Panc1 (cell line): ENCODE measurements around the gene ZFP28. TPM values are rescaled to one million over a fixed set of nuclear protein-coding genes. Genes with fewer than 3 reads are reported as not detected.

ENCODE experiments used
- ATAC-seq: fragments of 200-7000 bp; cut with Tn5 transposase; 2 replicates; pipeline ENCODE4 v1.9.1; 2020; ENCODE audit warnings: mild to moderate bottlenecking, moderate library complexity
- BruUV-seq: library from RNA; stranded (reverse); fragments of 400-500 nt; replicated peaks from 2 replicates; lab custom pipeline; 2021; lab: Mats Ljungman, UMichigan
- CTCF ChIA-PET: fragments of 300-600 bp; sonication (Branson Sonifier 250); formaldehyde crosslinking; loops from one replicate; lab custom pipeline; 2022; ENCODE audit warnings: antibody characterized with exemption; lab: Charles Lee
- POLR2A ChIA-PET: fragments of 300-600 bp; sonication (Branson Sonifier 250); formaldehyde crosslinking; loops from one replicate; lab custom pipeline; 2022; ENCODE audit warnings: antibody characterized with exemption; lab: Charles Lee
- DNase-seq: peaks from one replicate; pipeline ENCODE4 v3.0.0-alpha.2; 2010; ENCODE audit warnings: low read depth, low spot score
- H3K27ac ChIP-seq: 2 replicates; pipeline ENCODE4 v1.5.1; 2011; ENCODE audit warnings: mild to moderate bottlenecking, low read length, inconsistent platforms
- H3K27me3 ChIP-seq: fragments of 200-500 bp; sonication (Bioruptor generic); 2 replicates; pipeline ENCODE4 v1.6.0; 2014; ENCODE audit warnings: low read length, inconsistent platforms; ENCODE audit not compliant: control insufficient read depth, insufficient read depth
- H3K36me3 ChIP-seq: fragments of 200-500 bp; sonication (Bioruptor generic); 2 replicates; pipeline ENCODE4 v1.5.1; 2014; ENCODE audit warnings: inconsistent platforms, mild to moderate bottlenecking, low read length, moderate library complexity; ENCODE audit not compliant: control insufficient read depth, insufficient read depth
- H3K4me1 ChIP-seq: 2 replicates; pipeline ENCODE4 v1.5.1; 2011; ENCODE audit warnings: inconsistent platforms, mild to moderate bottlenecking, low read length, moderate library complexity; ENCODE audit not compliant: control insufficient read depth, insufficient read depth
- H3K4me3 ChIP-seq, 2 experiments: 2 replicates each; pipeline ENCODE4 v1.5.1; 2011 to 2012; ENCODE audit warnings: low read depth in 2 of 2, low read length in 2 of 2, mild to moderate bottlenecking in 2 of 2, inconsistent platforms in 1 of 2, moderate library complexity in 1 of 2
- H3K9me3 ChIP-seq: fragments of 200-500 bp; sonication (Bioruptor generic); 2 replicates; pipeline ENCODE4 v1.5.1; 2014; ENCODE audit warnings: low read depth, mild to moderate bottlenecking, inconsistent platforms, low read length, moderate library complexity; ENCODE audit not compliant: control insufficient read depth, insufficient read depth
- POLR2AphosphoS5 ChIP-seq: IDR thresholded peaks from 2 replicates; pipeline ENCODE4 v1.6.1; 2012; ENCODE audit warnings: mild to moderate bottlenecking, low read depth, low read length, moderate library complexity
- SIN3A ChIP-seq: IDR thresholded peaks from 2 replicates; pipeline ENCODE4 v1.6.1; 2012; ENCODE audit warnings: low read depth, mild to moderate bottlenecking, low read length, moderate library complexity, borderline replicate concordance; ENCODE audit not compliant: insufficient read depth
- TCF7L2 ChIP-seq: IDR thresholded peaks from 2 replicates; pipeline ENCODE4 v1.6.1; 2011; ENCODE audit warnings: mild to moderate bottlenecking, low read depth, low read length, inconsistent platforms
- in situ Hi-C: cut with HindIII; loops from 2 replicates; pipeline ENCODE4 v1.10.0; 2016; ENCODE audit warnings: low sequenced_read_pairs, low pct_unique_long_range_greater_than_20kb
- intact Hi-C: fragments of 100-400 bp; cut with micrococcal nuclease; formaldehyde crosslinking; loops from one replicate; pipeline ENCODE4 v1.10.0; 2022; ENCODE audit not compliant: unreplicated experiment
- total RNA-seq: library from RNA; stranded (reverse); gene quantifications from one replicate; pipeline ENCODE4 v1.2.1, GENCODE V29; 2021; ENCODE audit not compliant: unreplicated experiment
- TF ChIP-seq, protein P1 (sequence below): fragments of 450-650 bp; IDR thresholded peaks from 2 replicates; pipeline ENCODE4 v1.5.1; 2017; ENCODE audit warnings: mild to moderate bottlenecking
- TF ChIP-seq, protein P2 (sequence below), 2 experiments: IDR thresholded peaks; 2 replicates each; pipeline ENCODE4 v1.6.1; 2011 to 2012; ENCODE audit warnings: low read depth in 2 of 2, control low read depth in 1 of 2, low read length in 1 of 2, mild to moderate bottlenecking in 1 of 2, moderate library complexity in 1 of 2; ENCODE audit not compliant: insufficient read depth in 1 of 2

Gene ZFP28
- total RNA-seq, 1 experiment from 2014 or later = not detected

DNA sequence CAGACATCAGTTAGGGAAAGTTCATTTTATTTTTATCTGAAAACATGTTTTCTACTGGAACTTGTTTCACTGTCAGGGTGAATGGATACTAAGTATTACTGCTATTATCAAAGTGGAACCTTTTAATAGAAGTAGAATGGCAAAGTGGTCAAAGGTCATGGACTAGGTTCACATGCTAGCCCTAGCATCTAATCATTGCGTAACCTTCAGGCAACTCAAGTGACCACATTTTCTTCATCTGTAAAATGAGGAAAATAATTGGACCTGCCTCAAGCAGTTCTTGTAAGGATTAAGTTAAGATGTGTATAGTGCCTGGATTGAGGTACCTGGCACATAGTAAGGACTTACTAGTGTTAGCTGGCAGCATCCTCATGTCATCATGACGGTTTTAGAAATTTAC is 5.0 kb downstream of the ZFP28 start:
- in situ Hi-C loops (no loop called here), intact Hi-C loops (no loop called here)
- H3K27ac ChIP-seq = no peak overlapping the region
- H3K36me3 ChIP-seq = no peaks in the 10 kb centered on the region
- ChIA-PET CTCF (no interaction called here), POLR2A (no interaction called here)
- BruUV-seq = no TSS peak
- TF ChIP-seq TCF7L2 = no peak
- TF ChIP-seq, protein P1, sequence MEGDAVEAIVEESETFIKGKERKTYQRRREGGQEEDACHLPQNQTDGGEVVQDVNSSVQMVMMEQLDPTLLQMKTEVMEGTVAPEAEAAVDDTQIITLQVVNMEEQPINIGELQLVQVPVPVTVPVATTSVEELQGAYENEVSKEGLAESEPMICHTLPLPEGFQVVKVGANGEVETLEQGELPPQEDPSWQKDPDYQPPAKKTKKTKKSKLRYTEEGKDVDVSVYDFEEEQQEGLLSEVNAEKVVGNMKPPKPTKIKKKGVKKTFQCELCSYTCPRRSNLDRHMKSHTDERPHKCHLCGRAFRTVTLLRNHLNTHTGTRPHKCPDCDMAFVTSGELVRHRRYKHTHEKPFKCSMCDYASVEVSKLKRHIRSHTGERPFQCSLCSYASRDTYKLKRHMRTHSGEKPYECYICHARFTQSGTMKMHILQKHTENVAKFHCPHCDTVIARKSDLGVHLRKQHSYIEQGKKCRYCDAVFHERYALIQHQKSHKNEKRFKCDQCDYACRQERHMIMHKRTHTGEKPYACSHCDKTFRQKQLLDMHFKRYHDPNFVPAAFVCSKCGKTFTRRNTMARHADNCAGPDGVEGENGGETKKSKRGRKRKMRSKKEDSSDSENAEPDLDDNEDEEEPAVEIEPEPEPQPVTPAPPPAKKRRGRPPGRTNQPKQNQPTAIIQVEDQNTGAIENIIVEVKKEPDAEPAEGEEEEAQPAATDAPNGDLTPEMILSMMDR = no peak
- TF ChIP-seq POLR2AphosphoS5 = no peak
- TF ChIP-seq, protein P2, sequence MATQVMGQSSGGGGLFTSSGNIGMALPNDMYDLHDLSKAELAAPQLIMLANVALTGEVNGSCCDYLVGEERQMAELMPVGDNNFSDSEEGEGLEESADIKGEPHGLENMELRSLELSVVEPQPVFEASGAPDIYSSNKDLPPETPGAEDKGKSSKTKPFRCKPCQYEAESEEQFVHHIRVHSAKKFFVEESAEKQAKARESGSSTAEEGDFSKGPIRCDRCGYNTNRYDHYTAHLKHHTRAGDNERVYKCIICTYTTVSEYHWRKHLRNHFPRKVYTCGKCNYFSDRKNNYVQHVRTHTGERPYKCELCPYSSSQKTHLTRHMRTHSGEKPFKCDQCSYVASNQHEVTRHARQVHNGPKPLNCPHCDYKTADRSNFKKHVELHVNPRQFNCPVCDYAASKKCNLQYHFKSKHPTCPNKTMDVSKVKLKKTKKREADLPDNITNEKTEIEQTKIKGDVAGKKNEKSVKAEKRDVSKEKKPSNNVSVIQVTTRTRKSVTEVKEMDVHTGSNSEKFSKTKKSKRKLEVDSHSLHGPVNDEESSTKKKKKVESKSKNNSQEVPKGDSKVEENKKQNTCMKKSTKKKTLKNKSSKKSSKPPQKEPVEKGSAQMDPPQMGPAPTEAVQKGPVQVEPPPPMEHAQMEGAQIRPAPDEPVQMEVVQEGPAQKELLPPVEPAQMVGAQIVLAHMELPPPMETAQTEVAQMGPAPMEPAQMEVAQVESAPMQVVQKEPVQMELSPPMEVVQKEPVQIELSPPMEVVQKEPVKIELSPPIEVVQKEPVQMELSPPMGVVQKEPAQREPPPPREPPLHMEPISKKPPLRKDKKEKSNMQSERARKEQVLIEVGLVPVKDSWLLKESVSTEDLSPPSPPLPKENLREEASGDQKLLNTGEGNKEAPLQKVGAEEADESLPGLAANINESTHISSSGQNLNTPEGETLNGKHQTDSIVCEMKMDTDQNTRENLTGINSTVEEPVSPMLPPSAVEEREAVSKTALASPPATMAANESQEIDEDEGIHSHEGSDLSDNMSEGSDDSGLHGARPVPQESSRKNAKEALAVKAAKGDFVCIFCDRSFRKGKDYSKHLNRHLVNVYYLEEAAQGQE (IDR thresholded peaks at IDR 0.05; ENCODE audit: insufficient read depth in 1 of 2, low read depth in 2 of 2, low read length in 1 of 2) = no peak
- TF ChIP-seq SIN3A = no peak
- no peak overlapping the region for H3K4me3 ChIP-seq
- H3K9me3 ChIP-seq = peaks cover 33% of the 10 kb centered on the region; the same call in 1 of the 2 replicates
- H3K27me3 ChIP-seq = no peaks in the 10 kb centered on the region
- ATAC-seq (no peak), DNase-seq (no peak)
- H3K4me1 ChIP-seq = no peaks in the 10 kb centered on the region

DNA sequence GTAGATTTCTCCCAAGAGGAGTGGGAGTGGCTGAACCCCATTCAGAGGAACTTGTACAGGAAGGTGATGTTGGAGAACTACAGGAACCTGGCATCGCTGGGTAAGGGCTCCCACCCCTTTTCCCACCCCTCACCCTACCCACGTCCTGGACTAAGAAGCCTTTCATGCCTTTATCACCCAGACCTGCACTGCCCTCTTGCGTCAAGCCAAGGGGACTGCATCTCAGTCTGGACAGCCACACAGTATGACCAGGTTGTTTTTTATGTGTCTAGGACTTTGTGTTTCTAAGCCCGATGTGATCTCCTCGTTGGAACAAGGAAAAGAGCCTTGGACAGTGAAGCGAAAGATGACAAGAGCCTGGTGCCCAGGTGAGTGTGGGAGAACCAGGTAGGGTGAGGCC is 8.8 kb downstream of the ZFP28 start:
- no peaks in the 10 kb centered on the region for H3K4me1 ChIP-seq
- in situ Hi-C loops (no loop called here), intact Hi-C loops (no loop called here)
- ATAC-seq (no peak), DNase-seq (no peak)
- no TSS peak for BruUV-seq
- H3K36me3 ChIP-seq = no peaks in the 10 kb centered on the region
- H3K4me3 ChIP-seq = no peak overlapping the region
- POLR2A ChIA-PET = no interaction called here
- CTCF ChIA-PET = no interaction called here
- H3K9me3 ChIP-seq = peaks cover 55% of the 10 kb centered on the region; the same call in 1 of the 2 replicates
- no peak overlapping the region for H3K27ac ChIP-seq
- TF ChIP-seq, protein P1 = peak; percentile 32
- TF ChIP-seq SIN3A (no peak), TCF7L2 (no peak)
- TF ChIP-seq, protein P2 (IDR thresholded peaks at IDR 0.05; ENCODE audit: insufficient read depth in 1 of 2, low read depth in 2 of 2, low read length in 1 of 2) = no peak
- no peaks in the 10 kb centered on the region for H3K27me3 ChIP-seq
